ENCODE data around the gene YBX3.

Gene YBX3

GRCh38 chr12:10722905-10723746 is at the start of gene YBX3:
Gene YBX3 (minus strand): TSS chr12:10723323. CDS start chr12:10723111, 212 bp downstream.
- H3K9me3 ChIP-seq: no peaks in the 10 kb centered on the region
- peaks cover 57% of the 10 kb centered on the region for H3K27me3 ChIP-seq
- H3K4me1 ChIP-seq (ENCODE audit: control insufficient read depth in 1 of 2, insufficient read depth in 1 of 2, low read depth in 1 of 2, low read length in 1 of 2): peaks cover 19 to 21% of the 10 kb centered on the region in 2 experiments
- no peak for TF ChIP-seq CTCF (IDR thresholded peaks at IDR 0.05)
- H3K36me3 ChIP-seq: no peaks in the 10 kb centered on the region
- H3K27ac ChIP-seq: peak within 1 kb of the TSS; percentile 1
- peak within 1 kb of the TSS; percentile 56 to 60 for H3K4me3 ChIP-seq (ENCODE audit: low read depth in 1 of 2, low read length in 1 of 2)

GRCh38 chr12:10771132-10771733 is 48.1 kb upstream of the YBX3 start:
- Histone ChIP-seq H3K27me3 (peaks cover 72% of the 10 kb centered on the region), H3K9me3 (no peaks in the 10 kb centered on the region), H3K27ac (no peak overlapping the region), H3K36me3 (no peaks in the 10 kb centered on the region), H3K4me3 (ENCODE audit: low read depth in 1 of 2, low read length in 1 of 2) (no peak overlapping the region), H3K4me1 (ENCODE audit: control insufficient read depth in 1 of 2, insufficient read depth in 1 of 2, low read depth in 1 of 2, low read length in 1 of 2) (no peaks in the 10 kb centered on the region)
- TF ChIP-seq CTCF (IDR thresholded peaks at IDR 0.05): no peak

- Histone ChIP-seq H3K4me3 (ENCODE audit: low read depth in 1 of 2, low read length in 1 of 2) (no peak overlapping the region), H3K27me3 (peaks cover 22% of the 10 kb centered on the region)
- no peak for TF ChIP-seq CTCF (IDR thresholded peaks at IDR 0.05)
These were observed 36.5 kb upstream of the YBX3 start for GRCh38 chr12:10759657-10760056.

GRCh38 chr12:10756194-10756593 is 33.1 kb upstream of the YBX3 start:
- Histone ChIP-seq H3K27ac (no peak overlapping the region), H3K4me1 (ENCODE audit: control insufficient read depth in 1 of 2, insufficient read depth in 1 of 2, low read depth in 1 of 2, low read length in 1 of 2) (no peaks in the 10 kb centered on the region)

More at GRCh38 chr12:10759657-10760056, 36.5 kb upstream of the YBX3 start:
- no peaks in the 10 kb centered on the region for H3K36me3 ChIP-seq
- H3K4me1 ChIP-seq (ENCODE audit: control insufficient read depth in 1 of 2, insufficient read depth in 1 of 2, low read depth in 1 of 2, low read length in 1 of 2): no peaks in the 10 kb centered on the region
- no peaks in the 10 kb centered on the region for H3K9me3 ChIP-seq
- H3K27ac ChIP-seq: no peak overlapping the region

GRCh38 chr12:10753059-10753458 is 29.9 kb upstream of the YBX3 start:
- Histone ChIP-seq H3K36me3 (no peaks in the 10 kb centered on the region), H3K27ac (no peak overlapping the region), H3K4me3 (ENCODE audit: low read depth in 1 of 2, low read length in 1 of 2) (no peak overlapping the region), H3K9me3 (no peaks in the 10 kb centered on the region), H3K27me3 (peaks cover 52% of the 10 kb centered on the region), H3K4me1 (ENCODE audit: control insufficient read depth in 1 of 2, insufficient read depth in 1 of 2, low read depth in 1 of 2, low read length in 1 of 2) (peaks cover 5 to 8% of the 10 kb centered on the region in 2 experiments)
- no peak for TF ChIP-seq CTCF (IDR thresholded peaks at IDR 0.05)

More at GRCh38 chr12:10756194-10756593, 33.1 kb upstream of the YBX3 start:
- H3K4me3 ChIP-seq (ENCODE audit: low read depth in 1 of 2, low read length in 1 of 2): no peak overlapping the region
- no peaks in the 10 kb centered on the region for H3K36me3 ChIP-seq
- H3K27me3 ChIP-seq: peaks cover 39% of the 10 kb centered on the region
- no peaks in the 10 kb centered on the region for H3K9me3 ChIP-seq
- TF ChIP-seq CTCF (IDR thresholded peaks at IDR 0.05): no peak
